Right lobe of liver (tissue), 4 donors: ENCODE data around the gene TEF.

ENCODE experiments used
- POLR2A ChIP-seq: fragments of 450-650 bp; IDR thresholded peaks from one replicate; pipeline ENCODE4 v1.6.1; 2017; ENCODE audit warnings: antibody characterized with exemption, mild to moderate bottlenecking
- TF ChIP-seq, protein P1 (sequence below), 4 donors: fragments of 200-600 bp in 3 of 4; fragments of 450-650 bp in 1 of 4; IDR thresholded peaks; one replicate each; pipeline versions ENCODE4 v1.5.1 to v1.8.0; 2016 to 2022; ENCODE audit warnings: antibody characterized with exemption in 4 of 4, mild to moderate bottlenecking in 2 of 4
- donor health status: DM: no; HTN: no; CAD: no.
- donor health status: DM: no; HTN: no; CAD: no.
- donor health status: DM: no; HTN: yes; CAD: no.

DNA sequence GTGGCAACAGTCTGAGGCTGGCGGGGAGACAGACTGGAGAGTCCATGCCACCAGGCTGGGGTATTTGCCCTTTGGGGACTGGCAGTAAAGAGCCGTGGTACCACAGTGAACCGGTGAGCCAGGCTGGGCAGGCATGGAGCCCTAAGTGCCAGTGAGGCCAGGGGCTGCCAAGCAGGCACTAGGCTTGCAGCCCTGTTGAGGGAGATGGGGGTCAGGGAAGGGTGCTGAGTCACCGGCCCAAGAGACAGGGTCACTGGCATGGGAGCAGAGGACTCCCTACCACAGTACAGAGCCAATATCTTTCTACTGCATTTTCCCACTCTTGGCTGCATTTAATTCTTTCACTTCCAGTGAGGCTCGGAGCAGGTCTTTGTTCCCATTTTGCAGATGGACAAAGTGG is 30.7 kb upstream of the TEF start:
- no peak for TF ChIP-seq POLR2A
- TF ChIP-seq, protein P1, sequence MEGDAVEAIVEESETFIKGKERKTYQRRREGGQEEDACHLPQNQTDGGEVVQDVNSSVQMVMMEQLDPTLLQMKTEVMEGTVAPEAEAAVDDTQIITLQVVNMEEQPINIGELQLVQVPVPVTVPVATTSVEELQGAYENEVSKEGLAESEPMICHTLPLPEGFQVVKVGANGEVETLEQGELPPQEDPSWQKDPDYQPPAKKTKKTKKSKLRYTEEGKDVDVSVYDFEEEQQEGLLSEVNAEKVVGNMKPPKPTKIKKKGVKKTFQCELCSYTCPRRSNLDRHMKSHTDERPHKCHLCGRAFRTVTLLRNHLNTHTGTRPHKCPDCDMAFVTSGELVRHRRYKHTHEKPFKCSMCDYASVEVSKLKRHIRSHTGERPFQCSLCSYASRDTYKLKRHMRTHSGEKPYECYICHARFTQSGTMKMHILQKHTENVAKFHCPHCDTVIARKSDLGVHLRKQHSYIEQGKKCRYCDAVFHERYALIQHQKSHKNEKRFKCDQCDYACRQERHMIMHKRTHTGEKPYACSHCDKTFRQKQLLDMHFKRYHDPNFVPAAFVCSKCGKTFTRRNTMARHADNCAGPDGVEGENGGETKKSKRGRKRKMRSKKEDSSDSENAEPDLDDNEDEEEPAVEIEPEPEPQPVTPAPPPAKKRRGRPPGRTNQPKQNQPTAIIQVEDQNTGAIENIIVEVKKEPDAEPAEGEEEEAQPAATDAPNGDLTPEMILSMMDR (IDR thresholded peaks at IDR 0.05): no peak
